HG02610 (cell line): ENCODE results near the gene PRM1.

Experiments
- ATAC-seq: cut with Tn5 transposase; IDR thresholded peaks from one replicate; pipeline ENCODE4 v1.9.1; 2021; ENCODE audit warnings: mild to moderate bottlenecking, moderate library complexity; ENCODE audit not compliant: unreplicated experiment

The PRM1 gene

GRCh38 chr16:11239644-11240632, 41.2 kb downstream of the PRM1 start:
- ATAC-seq, result no peak

DNA sequence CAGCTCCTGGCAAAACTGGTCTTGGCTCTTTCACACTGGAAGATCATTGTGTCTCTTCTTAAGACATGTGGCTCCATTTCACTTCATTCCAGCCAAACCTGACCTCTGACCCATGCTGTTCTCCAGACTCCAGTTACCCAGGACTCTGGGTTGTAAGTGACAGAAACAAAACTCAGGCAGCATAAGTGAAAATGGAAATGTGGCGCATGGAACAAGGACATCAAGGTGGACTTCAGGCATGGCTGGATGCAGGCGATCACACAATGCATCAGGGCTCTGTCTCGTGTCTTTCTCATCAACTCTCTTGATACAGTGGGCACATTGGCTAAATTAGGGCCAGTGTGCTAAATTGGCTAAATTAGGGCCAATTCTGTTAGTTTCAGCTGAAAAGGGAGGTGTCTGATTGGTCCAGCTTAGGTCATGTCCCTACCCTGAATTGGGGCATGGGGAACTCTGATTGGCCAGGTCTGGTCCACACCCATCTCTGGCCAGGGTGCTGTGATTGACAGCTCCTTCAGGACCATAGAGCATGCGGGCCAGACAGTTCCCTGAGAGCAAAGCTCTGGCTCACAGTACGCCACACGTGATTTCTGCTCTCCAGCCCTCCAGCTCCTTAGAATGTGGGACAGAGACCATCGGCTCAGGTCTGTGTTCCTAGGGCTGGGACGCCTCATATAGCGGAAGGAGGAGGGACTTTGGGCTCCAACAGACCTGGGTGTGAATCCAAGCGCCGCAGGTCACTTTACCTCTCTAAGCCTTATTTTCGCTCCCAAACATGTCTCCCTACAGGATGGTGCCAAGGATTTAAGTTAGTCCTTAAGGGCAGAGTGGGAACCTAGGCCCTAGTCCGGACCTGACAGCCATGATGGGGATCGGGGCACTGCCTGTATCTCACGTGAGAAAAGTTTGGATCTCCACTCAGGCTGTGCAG, 42.6 kb downstream of the PRM1 start:
- no peak for ATAC-seq

- ATAC-seq, result no peak
Observed at GRCh38 chr16:11236461-11237254, 44.5 kb downstream of the PRM1 start.

DNA sequence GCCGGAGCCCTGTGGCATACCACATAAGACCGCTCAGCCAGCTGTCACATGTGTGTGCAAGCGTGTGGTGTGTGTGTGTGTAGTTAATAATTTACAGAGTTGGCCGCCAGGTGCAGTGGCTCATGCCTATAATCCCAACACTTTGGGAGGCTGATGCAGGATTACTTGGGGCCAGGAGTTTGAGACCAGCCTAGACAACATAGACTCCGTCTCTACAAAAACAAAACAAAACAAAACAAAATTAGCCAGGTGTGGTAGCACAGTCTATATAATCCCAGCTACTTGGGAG, 45.5 kb downstream of the PRM1 start:
- ATAC-seq, result no peak

- ATAC-seq, result no peak
Observed at GRCh38 chr16:11234884-11235702, 46.0 kb downstream of the PRM1 start.

- ATAC-seq, result no peak
Observed at GRCh38 chr16:11233727-11234376, 47.3 kb downstream of the PRM1 start.

DNA sequence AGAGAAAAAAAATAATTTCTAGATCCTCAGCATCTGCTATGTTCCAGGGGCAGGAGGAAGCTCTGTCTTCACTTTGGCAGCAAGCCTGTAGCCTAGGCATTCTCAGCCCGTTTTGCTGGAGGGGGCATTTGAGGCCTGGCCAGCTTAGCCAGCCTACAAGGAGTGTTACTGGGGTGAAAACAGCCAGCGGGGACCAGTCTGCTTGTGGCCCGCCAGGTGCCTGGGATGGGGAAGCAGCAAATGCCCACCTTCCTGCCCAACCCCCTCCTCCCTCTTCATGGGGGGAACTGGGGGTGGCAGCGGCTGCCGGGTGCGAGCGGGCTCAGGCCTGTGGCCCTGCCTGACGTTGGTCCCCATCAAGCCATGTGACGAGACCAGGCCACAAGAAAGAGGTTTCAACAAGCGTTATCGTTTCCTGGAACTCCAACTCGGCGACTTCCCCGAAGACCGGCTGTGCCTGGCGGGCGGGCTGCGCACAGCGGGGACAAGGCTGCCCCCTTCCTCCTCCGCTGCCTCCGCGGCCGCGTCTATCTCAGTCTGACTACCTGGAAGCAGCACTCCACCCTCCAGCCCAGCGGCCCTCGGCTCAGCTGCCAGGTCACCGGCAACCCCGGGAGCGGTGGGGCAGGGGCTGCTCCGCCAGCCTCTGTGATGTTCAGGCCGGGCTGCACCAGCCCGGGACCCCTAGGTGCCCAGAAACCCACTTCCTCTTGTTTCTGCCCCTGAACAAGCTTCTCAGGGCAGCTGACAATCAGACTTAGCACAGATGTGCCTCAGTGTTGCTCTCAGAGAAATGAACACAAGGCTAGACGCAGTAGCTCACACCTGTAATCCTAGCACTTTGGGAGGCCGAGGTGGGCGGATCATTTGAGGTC, 48.0 kb downstream of the PRM1 start:
- ATAC-seq, result peak; percentile 71

DNA sequence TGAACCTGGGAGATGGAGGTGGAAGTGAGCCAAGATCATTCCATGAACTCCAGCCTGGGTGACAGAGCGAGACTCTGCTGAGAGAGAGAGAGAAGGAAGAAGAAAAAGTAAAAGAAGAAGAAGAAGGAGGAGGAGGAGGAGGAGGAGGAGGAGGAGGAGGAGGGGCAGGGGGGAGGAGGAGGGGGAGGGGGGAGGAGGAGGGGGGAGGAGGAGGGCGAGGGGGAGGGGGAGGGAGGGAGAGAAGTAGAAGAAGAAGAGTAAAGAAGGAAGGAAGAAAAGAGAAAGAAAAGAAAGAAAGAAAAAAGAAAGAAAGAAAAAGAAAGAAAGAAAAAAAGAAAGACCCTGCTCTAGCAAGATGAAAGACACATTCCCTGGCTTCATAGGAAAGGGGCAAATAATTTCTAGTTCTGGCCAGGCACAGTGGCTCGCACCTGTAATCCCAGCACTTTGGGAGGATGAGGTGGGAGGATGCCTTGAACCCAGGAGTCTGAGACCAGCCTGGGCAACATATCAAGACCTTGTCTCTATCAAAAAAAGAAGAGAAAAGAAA, 48.8 kb downstream of the PRM1 start:
- ATAC-seq, result no peak

DNA sequence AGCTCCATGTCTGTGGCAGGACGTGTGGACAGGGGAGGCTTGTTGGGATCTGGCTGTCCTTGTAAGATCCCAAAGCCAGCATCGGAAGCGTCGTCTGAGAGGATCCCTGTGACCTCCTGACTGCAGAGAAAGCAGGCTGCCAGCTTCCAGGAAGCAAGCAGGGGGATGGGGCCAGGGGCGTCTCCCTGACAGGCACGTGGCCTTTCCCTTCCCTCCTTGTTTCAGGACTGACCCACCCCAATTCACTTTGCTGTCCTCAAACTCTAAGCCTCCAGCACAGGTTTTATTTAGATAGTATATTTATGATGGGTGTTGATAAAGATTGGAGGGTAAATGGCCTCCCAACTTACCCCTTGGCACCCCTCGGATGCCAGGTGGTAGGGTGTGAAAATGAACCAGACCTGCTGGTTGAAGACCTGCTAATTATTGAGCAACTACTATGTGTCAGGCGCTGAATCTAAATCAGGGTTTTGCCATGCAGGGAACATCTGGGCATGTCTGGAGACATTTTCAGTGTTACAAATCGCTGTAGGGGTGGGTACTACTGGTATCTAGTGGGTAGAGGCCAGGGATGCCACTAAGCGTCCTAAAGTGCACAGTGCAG, 49.7 kb downstream of the PRM1 start:
- no peak for ATAC-seq
